ENCODE results near the gene DEFB125. TPM values are rescaled to one million over a fixed set of nuclear protein-coding genes. Genes with fewer than 3 reads are reported as not detected.

Gene DEFB125, protein sequence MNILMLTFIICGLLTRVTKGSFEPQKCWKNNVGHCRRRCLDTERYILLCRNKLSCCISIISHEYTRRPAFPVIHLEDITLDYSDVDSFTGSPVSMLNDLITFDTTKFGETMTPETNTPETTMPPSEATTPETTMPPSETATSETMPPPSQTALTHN
- total RNA-seq (not detected), polyA plus RNA-seq (ENCODE audit: insufficient read length in 2 of 2) (not detected)
- long read RNA-seq, donor 1, result 0 reads
- long read RNA-seq, donor 2, result 0 reads
- long read RNA-seq, donor 3, result 0 reads
- long read RNA-seq, donor 4, result 0 reads

DNA sequence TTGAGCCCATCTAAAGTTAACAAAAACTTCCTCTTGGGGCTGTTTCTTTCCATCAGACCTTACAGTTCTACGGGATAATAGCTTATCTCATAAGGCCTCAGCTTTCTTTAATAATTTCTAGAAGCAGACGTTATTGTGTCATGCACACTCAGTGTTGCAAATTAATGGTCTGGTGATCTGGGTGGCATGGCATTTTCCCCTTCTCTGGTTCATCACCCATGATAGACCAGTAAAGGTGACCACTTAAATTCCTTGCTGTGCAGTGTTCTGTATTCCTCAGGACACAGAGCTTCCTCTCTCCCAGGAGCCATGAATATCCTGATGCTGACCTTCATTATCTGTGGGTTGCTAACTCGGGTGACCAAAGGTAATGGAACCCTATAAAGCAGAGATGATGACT lies at the start of gene DEFB125:
TSS of gene DEFB125 (plus strand) at position 272 of the 400 bp plus-strand sequence. CDS start at position 310, 38 bp downstream.
- 75% methylated on average over 2 of the region's 3 CpGs for WGBS (ENCODE audit: insufficient coverage)
- no peaks in the 10 kb centered on the region for H3K4me1 ChIP-seq (ENCODE audit: control insufficient read depth, insufficient read depth, low read length)
- DNase-seq (ENCODE audit: low read depth in 4 of 6, low spot score in 6 of 6), result no peak
- no peak within 1 kb of the TSS for H3K4me3 ChIP-seq (ENCODE audit: low read depth, low read length)
- no peaks in the 10 kb centered on the region for H3K9me3 ChIP-seq (ENCODE audit: control insufficient read depth, insufficient read depth, low read length)
- no peaks in the 10 kb centered on the region for H3K36me3 ChIP-seq (ENCODE audit: control insufficient read depth, insufficient read depth, low read length)
- H3K27me3 ChIP-seq (ENCODE audit: control insufficient read depth, insufficient read depth, low read length), result no peaks in the 10 kb centered on the region
- no peak within 1 kb of the TSS for H3K27ac ChIP-seq (ENCODE audit: low read depth, low read length)

DNA sequence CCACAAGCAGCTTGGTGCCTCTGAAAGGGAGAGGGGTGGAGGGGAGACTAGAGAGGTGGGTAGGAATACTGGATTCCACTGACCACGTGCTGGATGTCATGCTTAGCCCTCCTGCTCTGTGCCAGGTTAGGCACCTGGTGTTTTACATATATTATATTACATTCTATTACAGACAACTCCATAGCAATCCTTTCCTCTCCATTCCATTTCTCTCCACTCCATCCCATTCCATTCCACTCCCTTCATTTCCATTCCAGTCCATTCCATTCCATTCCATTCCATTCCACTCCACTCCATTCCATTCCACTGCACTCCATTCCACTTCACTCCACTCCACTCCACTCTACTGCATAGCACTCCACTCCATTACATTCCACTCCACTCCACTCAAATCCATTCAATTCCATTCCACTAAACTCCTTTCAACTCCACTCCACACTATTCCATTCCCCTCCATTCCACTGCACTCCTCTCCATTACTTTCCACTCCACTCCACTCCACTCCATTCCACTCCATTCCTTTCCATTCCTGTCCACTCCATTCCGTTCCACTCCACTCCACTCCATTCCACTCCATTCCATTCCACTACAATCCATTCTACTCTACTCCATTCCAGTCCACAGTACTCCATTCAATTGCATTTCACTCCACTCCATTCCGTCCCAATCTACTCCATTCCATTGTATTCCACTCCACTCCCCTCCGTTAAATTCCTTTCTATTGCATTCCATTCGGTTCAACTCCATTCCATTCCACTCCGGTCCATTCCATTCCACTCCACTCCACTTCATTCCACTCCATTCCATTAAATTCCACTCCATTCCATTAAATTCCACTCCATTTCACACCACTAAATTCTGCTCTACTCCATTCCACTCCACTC lies 27.2 kb upstream of the DEFB125 start:
- WGBS (ENCODE audit: insufficient coverage), result 66% methylated on average over 5 of the region's 6 CpGs
- no peaks in the 10 kb centered on the region for H3K27me3 ChIP-seq (ENCODE audit: control insufficient read depth, insufficient read depth, low read length)
- no peak overlapping the region for H3K27ac ChIP-seq (ENCODE audit: low read depth, low read length)
- H3K4me3 ChIP-seq (ENCODE audit: low read depth, low read length), result no peak overlapping the region
- DNase-seq (ENCODE audit: low read depth in 4 of 6, low spot score in 6 of 6), result peak in 1 of 6 donors; percentile 0
- H3K9me3 ChIP-seq (ENCODE audit: control insufficient read depth, insufficient read depth, low read length), result peaks cover 5% of the 10 kb centered on the region
- H3K36me3 ChIP-seq (ENCODE audit: control insufficient read depth, insufficient read depth, low read length), result no peaks in the 10 kb centered on the region
- no peaks in the 10 kb centered on the region for H3K4me1 ChIP-seq (ENCODE audit: control insufficient read depth, insufficient read depth, low read length)

DNA sequence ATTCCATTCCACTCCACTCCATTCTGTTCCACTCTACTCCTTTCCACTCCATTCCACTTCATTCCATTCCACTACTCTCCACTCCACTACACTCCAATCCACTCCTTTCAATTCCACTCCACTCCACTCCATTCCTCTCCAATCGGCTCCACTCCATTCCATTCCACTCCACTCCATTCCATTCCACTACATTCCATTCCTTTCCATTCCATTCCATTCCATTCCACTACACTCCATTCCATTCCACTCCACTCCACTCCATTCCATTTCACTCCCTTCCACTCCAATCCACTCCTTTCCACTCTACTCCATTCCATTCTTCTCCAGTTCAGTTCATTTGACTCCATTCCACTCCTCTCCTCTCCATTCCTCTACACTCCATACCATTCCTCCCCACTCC lies 26.2 kb upstream of the DEFB125 start:
- Histone ChIP-seq H3K9me3 (ENCODE audit: control insufficient read depth, insufficient read depth, low read length) (peaks cover 5% of the 10 kb centered on the region), H3K4me1 (ENCODE audit: control insufficient read depth, insufficient read depth, low read length) (no peaks in the 10 kb centered on the region), H3K4me3 (ENCODE audit: low read depth, low read length) (no peak overlapping the region), H3K36me3 (ENCODE audit: control insufficient read depth, insufficient read depth, low read length) (no peaks in the 10 kb centered on the region), H3K27me3 (ENCODE audit: control insufficient read depth, insufficient read depth, low read length) (no peaks in the 10 kb centered on the region), H3K27ac (ENCODE audit: low read depth, low read length) (no peak overlapping the region)
- DNase-seq (ENCODE audit: low read depth in 4 of 6, low spot score in 6 of 6), result no peak
- 86% methylated on average over 1 of the region's 1 CpG for WGBS (ENCODE audit: insufficient coverage)

DNA sequence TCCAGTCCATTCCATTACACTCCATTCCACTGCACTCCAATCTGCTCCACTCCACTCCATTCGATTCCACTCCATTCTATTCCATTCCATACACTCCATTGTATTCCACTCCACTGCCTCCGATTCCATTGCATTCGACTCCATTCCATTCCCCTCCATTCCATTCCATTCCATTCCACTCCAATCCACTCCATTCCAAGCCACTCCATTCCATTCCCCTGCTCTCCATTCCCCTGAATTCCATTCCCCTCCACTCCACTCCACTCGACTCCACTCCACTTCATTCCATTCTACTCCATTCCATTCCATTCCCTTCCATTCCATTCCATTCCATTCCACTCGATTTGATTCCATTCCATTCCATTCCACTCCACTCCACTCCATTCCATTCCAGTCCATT lies 25.7 kb upstream of the DEFB125 start:
- Histone ChIP-seq H3K27me3 (ENCODE audit: control insufficient read depth, insufficient read depth, low read length) (no peaks in the 10 kb centered on the region), H3K9me3 (ENCODE audit: control insufficient read depth, insufficient read depth, low read length) (peaks cover 5% of the 10 kb centered on the region), H3K4me1 (ENCODE audit: control insufficient read depth, insufficient read depth, low read length) (no peaks in the 10 kb centered on the region), H3K36me3 (ENCODE audit: control insufficient read depth, insufficient read depth, low read length) (no peaks in the 10 kb centered on the region), H3K4me3 (ENCODE audit: low read depth, low read length) (no peak overlapping the region), H3K27ac (ENCODE audit: low read depth, low read length) (no peak overlapping the region)
- 74% methylated on average over 5 of the region's 5 CpGs for WGBS (ENCODE audit: insufficient coverage)
- no peak for DNase-seq (ENCODE audit: low read depth in 4 of 6, low spot score in 6 of 6)

DNA sequence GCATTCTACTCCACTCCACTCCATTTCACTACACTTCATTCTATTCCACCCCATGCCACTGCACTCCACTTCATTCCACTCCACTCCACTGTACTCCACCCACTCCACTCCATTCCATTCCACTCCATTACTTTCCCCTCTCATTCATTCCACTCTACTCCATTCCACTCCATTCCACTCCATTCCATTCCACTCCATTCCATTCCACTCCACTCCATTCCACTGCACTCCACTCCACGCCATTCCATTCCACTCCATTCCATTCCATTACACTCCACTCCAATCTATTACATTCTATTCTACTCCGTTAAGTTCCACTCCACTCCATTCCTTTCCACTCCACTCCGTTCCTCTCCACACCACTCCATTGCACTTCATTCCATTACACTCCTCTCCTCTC lies 25.0 kb upstream of the DEFB125 start:
- Histone ChIP-seq H3K4me1 (ENCODE audit: control insufficient read depth, insufficient read depth, low read length) (no peaks in the 10 kb centered on the region), H3K9me3 (ENCODE audit: control insufficient read depth, insufficient read depth, low read length) (peaks cover 5% of the 10 kb centered on the region), H3K27me3 (ENCODE audit: control insufficient read depth, insufficient read depth, low read length) (no peaks in the 10 kb centered on the region), H3K4me3 (ENCODE audit: low read depth, low read length) (no peak overlapping the region), H3K27ac (ENCODE audit: low read depth, low read length) (no peak overlapping the region), H3K36me3 (ENCODE audit: control insufficient read depth, insufficient read depth, low read length) (no peaks in the 10 kb centered on the region)
- DNase-seq (ENCODE audit: low read depth in 4 of 6, low spot score in 6 of 6), result no peak
- 80% methylated on average over 3 of the region's 3 CpGs for WGBS (ENCODE audit: insufficient coverage)

DNA sequence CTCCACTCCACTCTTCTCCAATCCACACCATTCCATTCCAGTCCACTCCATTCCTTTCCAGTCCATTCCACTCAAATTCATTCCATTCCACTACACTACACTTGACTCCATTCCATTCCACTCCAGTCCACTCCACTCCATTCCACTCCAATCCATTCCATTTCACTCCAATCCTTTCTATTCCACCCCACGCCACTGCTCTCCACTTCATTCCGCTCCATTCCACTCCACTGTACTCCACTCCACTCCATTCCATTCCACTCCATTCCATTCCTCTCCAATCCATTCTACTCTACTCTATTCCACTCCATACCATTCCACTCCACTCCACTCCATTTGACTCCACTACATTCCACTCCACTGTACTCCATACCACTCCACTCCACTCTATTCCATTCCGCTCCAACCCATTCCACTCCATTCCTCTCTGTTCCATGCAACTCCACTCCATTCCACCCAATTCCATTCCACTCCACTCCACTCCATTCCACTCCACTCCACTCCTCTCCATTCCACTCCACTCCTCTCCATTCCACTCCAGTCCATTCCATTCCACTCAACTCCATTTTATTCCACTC lies 23.4 kb upstream of the DEFB125 start:
- no peaks in the 10 kb centered on the region for H3K4me1 ChIP-seq (ENCODE audit: control insufficient read depth, insufficient read depth, low read length)

DNA sequence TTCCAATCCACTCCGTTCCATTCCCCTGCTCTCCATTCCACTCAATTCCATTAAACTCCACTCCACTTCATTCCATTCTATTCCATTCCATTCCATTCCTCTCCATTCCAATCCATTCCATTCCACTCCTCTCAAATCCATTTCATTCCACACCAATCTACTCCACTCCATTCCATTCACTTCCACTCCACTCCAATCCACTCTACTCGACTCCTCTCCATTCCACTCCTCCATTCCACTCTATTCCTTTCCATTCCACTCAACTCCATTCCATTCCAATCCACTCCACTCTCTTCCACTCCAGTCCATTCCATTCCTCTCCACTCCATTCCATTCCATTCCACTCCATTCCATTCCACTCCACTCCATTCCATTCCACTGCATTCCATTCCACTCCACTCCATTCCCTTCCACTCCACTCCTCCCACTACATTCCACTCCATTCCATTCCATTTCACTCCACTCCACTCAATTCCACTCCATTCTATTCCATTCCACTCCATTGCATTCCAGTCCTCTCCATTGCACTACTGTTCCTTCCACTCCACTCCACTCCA lies 22.6 kb upstream of the DEFB125 start:
- no peak for DNase-seq (ENCODE audit: low read depth in 4 of 6, low spot score in 6 of 6)
- Histone ChIP-seq H3K4me1 (ENCODE audit: control insufficient read depth, insufficient read depth, low read length) (no peaks in the 10 kb centered on the region), H3K27ac (ENCODE audit: low read depth, low read length) (no peak overlapping the region), H3K27me3 (ENCODE audit: control insufficient read depth, insufficient read depth, low read length) (no peaks in the 10 kb centered on the region), H3K4me3 (ENCODE audit: low read depth, low read length) (no peak overlapping the region), H3K36me3 (ENCODE audit: control insufficient read depth, insufficient read depth, low read length) (no peaks in the 10 kb centered on the region), H3K9me3 (ENCODE audit: control insufficient read depth, insufficient read depth, low read length) (peaks cover 5% of the 10 kb centered on the region)
- 78% methylated on average over 2 of the region's 2 CpGs for WGBS (ENCODE audit: insufficient coverage)

More for the DNA sequence above, 23.4 kb upstream of the DEFB125 start:
- WGBS (ENCODE audit: insufficient coverage), result 91% methylated on average over 3 of the region's 3 CpGs
- no peak for DNase-seq (ENCODE audit: low read depth in 4 of 6, low spot score in 6 of 6)
- Histone ChIP-seq H3K9me3 (ENCODE audit: control insufficient read depth, insufficient read depth, low read length) (peaks cover 5% of the 10 kb centered on the region), H3K36me3 (ENCODE audit: control insufficient read depth, insufficient read depth, low read length) (no peaks in the 10 kb centered on the region), H3K4me3 (ENCODE audit: low read depth, low read length) (no peak overlapping the region), H3K27ac (ENCODE audit: low read depth, low read length) (no peak overlapping the region), H3K27me3 (ENCODE audit: control insufficient read depth, insufficient read depth, low read length) (no peaks in the 10 kb centered on the region)

DNA sequence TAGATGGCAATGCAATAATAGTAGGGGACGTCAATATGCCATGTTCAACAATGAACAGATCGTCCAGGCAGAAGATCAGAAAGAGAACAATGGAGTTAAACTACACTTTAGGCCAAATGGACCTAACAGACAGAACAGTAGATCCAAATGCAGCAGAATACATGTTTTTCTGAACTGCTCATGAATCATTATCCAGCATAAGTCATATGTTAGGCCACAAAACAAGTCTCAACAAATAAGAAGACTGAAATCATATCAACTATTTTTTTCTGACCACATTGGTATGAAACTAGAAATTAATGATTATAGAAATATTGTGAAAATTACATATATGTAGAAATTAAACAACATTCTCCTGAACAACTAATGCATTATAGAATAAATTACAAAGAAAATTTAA lies 10.2 kb upstream of the DEFB125 start:
- no peak overlapping the region for H3K27ac ChIP-seq (ENCODE audit: low read depth, low read length)
- DNase-seq (ENCODE audit: low read depth in 4 of 6, low spot score in 6 of 6), result no peak
- H3K36me3 ChIP-seq (ENCODE audit: control insufficient read depth, insufficient read depth, low read length), result no peaks in the 10 kb centered on the region
- H3K27me3 ChIP-seq (ENCODE audit: control insufficient read depth, insufficient read depth, low read length), result no peaks in the 10 kb centered on the region
- peaks cover 6% of the 10 kb centered on the region for H3K9me3 ChIP-seq (ENCODE audit: control insufficient read depth, insufficient read depth, low read length)
- WGBS (ENCODE audit: insufficient coverage), result no CpG with 5 or more reads among the region's 2 CpGs
- H3K4me3 ChIP-seq (ENCODE audit: low read depth, low read length), result no peak overlapping the region
- no peaks in the 10 kb centered on the region for H3K4me1 ChIP-seq (ENCODE audit: control insufficient read depth, insufficient read depth, low read length)

DNA sequence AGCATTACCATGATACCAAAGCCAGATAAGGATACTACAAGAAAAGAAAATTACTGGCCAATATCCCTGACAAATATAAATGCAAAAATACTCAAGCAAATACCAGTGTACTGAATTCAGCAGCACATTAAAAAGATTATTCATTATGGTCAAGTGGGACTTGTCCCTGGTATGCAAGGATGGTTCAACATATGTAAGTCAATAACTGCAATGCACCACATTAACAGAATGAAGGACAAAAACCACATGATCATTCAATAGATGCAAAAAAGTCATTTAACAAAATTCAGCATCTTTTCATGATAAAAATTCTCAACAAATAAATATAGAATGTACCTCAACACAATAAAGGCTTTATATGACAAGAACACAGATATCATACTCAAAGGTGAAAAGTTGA lies 9.1 kb upstream of the DEFB125 start:
- Histone ChIP-seq H3K4me3 (ENCODE audit: low read depth, low read length) (no peak overlapping the region), H3K4me1 (ENCODE audit: control insufficient read depth, insufficient read depth, low read length) (no peaks in the 10 kb centered on the region), H3K27me3 (ENCODE audit: control insufficient read depth, insufficient read depth, low read length) (no peaks in the 10 kb centered on the region), H3K9me3 (ENCODE audit: control insufficient read depth, insufficient read depth, low read length) (peaks cover 5% of the 10 kb centered on the region), H3K27ac (ENCODE audit: low read depth, low read length) (no peak overlapping the region), H3K36me3 (ENCODE audit: control insufficient read depth, insufficient read depth, low read length) (no peaks in the 10 kb centered on the region)
- DNase-seq (ENCODE audit: low read depth in 4 of 6, low spot score in 6 of 6), result no peak

Data from spinal cord (tissue), 10 donors.